Calu3 (cell line): ENCODE data around the gene PAPSS1. TPM values are rescaled to one million over a fixed set of nuclear protein-coding genes. Genes with fewer than 3 reads are reported as not detected.

Experiments
- BruUV-seq: library from RNA; stranded (reverse); fragments of 400-500 nt; replicated peaks from 2 replicates; lab custom pipeline; 2021; lab: Mats Ljungman, UMichigan
- CTCF ChIA-PET: fragments of 300-600 bp; sonication (Branson Sonifier 250); formaldehyde crosslinking; loops from one replicate; lab custom pipeline; 2022; ENCODE audit warnings: antibody characterized with exemption; lab: Charles Lee
- DNase-seq: peaks from one replicate; pipeline ENCODE4 v3.0.0; 2022
- H3K27ac Mint-ChIP-seq: one replicate; pipeline ENCODE4 v1.8.0; 2022; ENCODE audit warnings: mixed read lengths; ENCODE audit not compliant: unreplicated experiment
- H3K27me3 Mint-ChIP-seq: one replicate; pipeline ENCODE4 v1.8.0; 2022; ENCODE audit warnings: mixed read lengths; ENCODE audit not compliant: unreplicated experiment
- H3K36me3 Mint-ChIP-seq: one replicate; pipeline ENCODE4 v1.8.0; 2022; ENCODE audit warnings: mild to moderate bottlenecking, moderate library complexity, mixed read lengths; ENCODE audit not compliant: insufficient read depth, unreplicated experiment
- H3K4me1 Mint-ChIP-seq: one replicate; pipeline ENCODE4 v1.8.0; 2022; ENCODE audit warnings: mild to moderate bottlenecking, low read depth, mixed read lengths; ENCODE audit not compliant: unreplicated experiment
- H3K4me3 Mint-ChIP-seq: one replicate; pipeline ENCODE4 v1.8.0; 2022; ENCODE audit warnings: mild to moderate bottlenecking, low read depth, moderate library complexity, mixed read lengths; ENCODE audit not compliant: unreplicated experiment
- H3K9me3 Mint-ChIP-seq: one replicate; pipeline ENCODE4 v1.8.0; 2022; ENCODE audit warnings: low read depth, mixed read lengths; ENCODE audit not compliant: unreplicated experiment
- CTCF ChIP-seq: fragments of 200-600 bp; IDR thresholded peaks from one replicate; pipeline ENCODE4 v1.8.0; 2022; ENCODE audit warnings: antibody characterized with exemption; ENCODE audit not compliant: unreplicated experiment
- intact Hi-C: fragments of 100-400 bp; cut with micrococcal nuclease; formaldehyde crosslinking; loops from one replicate; pipeline ENCODE4 v1.10.0; 2022; ENCODE audit not compliant: unreplicated experiment
- total RNA-seq: library from RNA; stranded (reverse); gene quantifications from 2 replicates; pipeline ENCODE4 v1.2.3, GENCODE V29; 2022

Gene PAPSS1
- total RNA-seq, 1 experiment from 2014 or later: 41.6 TPM

- no peak for TF ChIP-seq CTCF
- BruUV-seq: no TSS peak
- H3K4me3 Mint-ChIP-seq: no peak overlapping the region
- H3K4me1 Mint-ChIP-seq: no peaks in the 10 kb centered on the region
- no peaks in the 10 kb centered on the region for H3K36me3 Mint-ChIP-seq
- CTCF ChIA-PET: no interaction called here
- no peaks in the 10 kb centered on the region for H3K27me3 Mint-ChIP-seq
- no peak for DNase-seq
- H3K27ac Mint-ChIP-seq: no peak overlapping the region
- intact Hi-C loops: no loop called here
- no peaks in the 10 kb centered on the region for H3K9me3 Mint-ChIP-seq
Observed at GRCh38 chr4:107650251-107650650, 69.8 kb downstream of the PAPSS1 start.

- no peak overlapping the region for H3K4me3 Mint-ChIP-seq
- intact Hi-C loops: no loop called here
- H3K36me3 Mint-ChIP-seq: no peaks in the 10 kb centered on the region
- no peak for TF ChIP-seq CTCF
- no peak for DNase-seq
- CTCF ChIA-PET: no interaction called here
- H3K4me1 Mint-ChIP-seq: no peaks in the 10 kb centered on the region
- no peaks in the 10 kb centered on the region for H3K9me3 Mint-ChIP-seq
- no peak overlapping the region for H3K27ac Mint-ChIP-seq
- no TSS peak for BruUV-seq
- H3K27me3 Mint-ChIP-seq: no peaks in the 10 kb centered on the region
Observed at GRCh38 chr4:107648178-107648991, 71.6 kb downstream of the PAPSS1 start.

- CTCF ChIA-PET: no interaction called here
- no peaks in the 10 kb centered on the region for H3K9me3 Mint-ChIP-seq
- no peak for DNase-seq
- no peaks in the 10 kb centered on the region for H3K36me3 Mint-ChIP-seq
- TF ChIP-seq CTCF: no peak
- no peaks in the 10 kb centered on the region for H3K27me3 Mint-ChIP-seq
- no peak overlapping the region for H3K27ac Mint-ChIP-seq
- no peak overlapping the region for H3K4me3 Mint-ChIP-seq
- BruUV-seq: no TSS peak
- intact Hi-C loops: no loop called here
- no peaks in the 10 kb centered on the region for H3K4me1 Mint-ChIP-seq
Observed at GRCh38 chr4:107647591-107647990, 72.4 kb downstream of the PAPSS1 start.

GRCh38 chr4:107645604-107646003 is 74.4 kb downstream of the PAPSS1 start:
- H3K4me1 Mint-ChIP-seq: no peaks in the 10 kb centered on the region
- no peak overlapping the region for H3K27ac Mint-ChIP-seq
- no peaks in the 10 kb centered on the region for H3K9me3 Mint-ChIP-seq
- no peaks in the 10 kb centered on the region for H3K27me3 Mint-ChIP-seq
- no peak for TF ChIP-seq CTCF
- H3K36me3 Mint-ChIP-seq: no peaks in the 10 kb centered on the region
- intact Hi-C loops: no loop called here
- no peak for DNase-seq
- no peak overlapping the region for H3K4me3 Mint-ChIP-seq
- CTCF ChIA-PET: interaction anchor here (0.7 kb wide), 1 partner anchor 20 kb away, joined by 4 read pairs; no protein-coding TSS in a partner anchor
- no TSS peak for BruUV-seq
